Activated B cell treated with CpG ODN at 0.5 μM for 24 hours (primary cell): ENCODE measurements around the gene PPP6C. TPM values are rescaled to one million over a fixed set of nuclear protein-coding genes. Genes with fewer than 3 reads are reported as not detected.

Experiments
- ATAC-seq: fragments of 200-7000 bp; cut with Tn5 transposase; one replicate; pipeline ENCODE4 v1.10.0; 2021; ENCODE audit warnings: low read depth, mild to moderate bottlenecking, moderate library complexity
- CTCF ChIA-PET: fragments of 350-600 bp; sonication (Branson Sonifier 250); formaldehyde crosslinking; loops from one replicate; lab custom pipeline; 2021; ENCODE audit warnings: antibody characterized with exemption; lab: Charles Lee
- POLR2A ChIA-PET: fragments of 350-600 bp; sonication (Branson Sonifier 250); formaldehyde crosslinking; loops from one replicate; lab custom pipeline; 2021; ENCODE audit warnings: antibody characterized with exemption; lab: Charles Lee
- DNase-seq: peaks from one replicate; pipeline ENCODE4 v3.0.0; 2022
- H3K27ac Mint-ChIP-seq: one replicate; pipeline ENCODE4 v1.8.0; 2020; ENCODE audit warnings: mixed read lengths
- H3K27me3 Mint-ChIP-seq: one replicate; pipeline ENCODE4 v1.8.0; 2021; ENCODE audit warnings: mixed read lengths
- H3K36me3 Mint-ChIP-seq: one replicate; pipeline ENCODE4 v1.8.0; 2021; ENCODE audit warnings: low read depth, mixed read lengths
- H3K4me1 Mint-ChIP-seq: one replicate; pipeline ENCODE4 v1.8.0; 2021; ENCODE audit warnings: mixed read lengths
- H3K4me3 Mint-ChIP-seq: one replicate; pipeline ENCODE4 v1.8.0; 2020; ENCODE audit warnings: mild to moderate bottlenecking, mixed read lengths
- H3K9me3 Mint-ChIP-seq: one replicate; pipeline ENCODE4 v1.8.0; 2020; ENCODE audit warnings: mixed read lengths
- CTCF ChIP-seq: fragments of 200-600 bp; IDR thresholded peaks from one replicate; pipeline ENCODE4 v1.8.0; 2022; ENCODE audit warnings: antibody characterized with exemption, mild to moderate bottlenecking
- intact Hi-C: fragments of 100-400 bp; cut with micrococcal nuclease; formaldehyde crosslinking; loops from one replicate; pipeline ENCODE4 v1.15.1; 2024
- total RNA-seq: library from RNA; stranded (reverse); gene quantifications from 2 replicates; pipeline ENCODE4 v1.2.3, GENCODE V29; 2022

Gene PPP6C
- total RNA-seq, 1 donor from 2014 or later = 41.2 TPM

- ChIA-PET CTCF (no interaction called here), POLR2A (no interaction called here)
- peaks cover 5% of the 10 kb centered on the region for H3K4me1 Mint-ChIP-seq
- no peaks in the 10 kb centered on the region for H3K9me3 Mint-ChIP-seq
- H3K27ac Mint-ChIP-seq = no peak overlapping the region
- H3K4me3 Mint-ChIP-seq = no peak overlapping the region
- no peak for TF ChIP-seq CTCF
- ATAC-seq (no peak), DNase-seq (no peak)
- intact Hi-C loops = no loop called here
- no peaks in the 10 kb centered on the region for H3K27me3 Mint-ChIP-seq
- peaks cover 5% of the 10 kb centered on the region for H3K36me3 Mint-ChIP-seq
These were observed 88.8 kb downstream of the PPP6C start for GRCh38 chr9:125100822-125101221.

GRCh38 chr9:125099816-125100215 lies 89.8 kb downstream of the PPP6C start:
- ATAC-seq (no peak), DNase-seq (no peak)
- Mint-ChIP-seq H3K27ac (no peak overlapping the region), H3K4me1 (no peaks in the 10 kb centered on the region), H3K9me3 (no peaks in the 10 kb centered on the region), H3K36me3 (peaks cover 8% of the 10 kb centered on the region), H3K4me3 (no peak overlapping the region), H3K27me3 (no peaks in the 10 kb centered on the region)
- POLR2A ChIA-PET = no interaction called here
- CTCF ChIA-PET = no interaction called here
- TF ChIP-seq CTCF = no peak
- intact Hi-C loops = no loop called here

Other genes with a start within 250 kb of the PPP6C start
- 11.8 and 14.0 TPM in 2 replicates for gene GOLGA1, start 248.7 kb downstream of the PPP6C start, total RNA-seq
- 10.7 and 11.7 TPM in 2 replicates for gene SCAI, start 46.3 kb downstream of the PPP6C start, total RNA-seq
- gene RABEPK, start 10.7 kb upstream of the PPP6C start, total RNA-seq = 19.1 and 19.4 TPM in 2 replicates
- gene HSPA5, start 51.5 kb upstream of the PPP6C start, total RNA-seq = 118 and 119 TPM in 2 replicates
- gene GAPVD1, start 72.0 kb upstream of the PPP6C start, total RNA-seq = 46.6 and 53.9 TPM in 2 replicates